ENCODE measurements around the gene UMODL1. TPM values are rescaled to one million over a fixed set of nuclear protein-coding genes. Genes with fewer than 3 reads are reported as not detected.
A peak's percentile ranks its signal among the peaks of the same experiment; 100 is the strongest.

UMODL1 gene
- total RNA-seq, 6 donors from 2014 or later: 0.07 to 6.3 (median 0.59) TPM; not detected in 1

DNA sequence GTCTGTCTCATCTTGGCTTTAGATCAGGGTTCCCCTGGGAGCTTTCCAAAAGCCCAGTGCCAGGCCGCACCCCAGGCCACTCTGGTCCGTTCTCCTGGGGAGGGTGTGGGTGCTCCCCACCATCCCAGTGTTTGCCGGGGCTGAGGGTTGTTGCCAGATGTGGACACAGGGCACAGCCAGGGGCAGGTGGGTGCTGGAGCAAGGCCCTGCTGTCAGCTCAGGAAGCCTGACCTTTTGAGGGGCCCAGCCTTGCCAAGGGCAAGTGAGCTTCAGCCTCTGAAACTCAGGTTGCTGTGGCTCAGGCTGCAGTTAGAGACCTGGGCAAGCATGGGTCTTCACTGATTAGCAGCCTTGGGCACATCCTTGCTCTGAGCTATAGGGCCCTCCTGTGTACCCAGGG lies 38.1 kb upstream of the UMODL1 start:
- no peak for ATAC-seq (ENCODE audit: low FRiP score in 2 of 2)
- no peaks in the 10 kb centered on the region for H3K27me3 ChIP-seq
- H3K36me3 ChIP-seq: no peaks in the 10 kb centered on the region
- H3K9me3 ChIP-seq: no peaks in the 10 kb centered on the region
- TF ChIP-seq POLR2AphosphoS5 (IDR thresholded peaks at IDR 0.05): no peak
- TF ChIP-seq POLR2A (IDR thresholded peaks at IDR 0.05): no peak
- no peak for TF ChIP-seq EP300 (IDR thresholded peaks at IDR 0.05)
- TF ChIP-seq, protein P1, sequence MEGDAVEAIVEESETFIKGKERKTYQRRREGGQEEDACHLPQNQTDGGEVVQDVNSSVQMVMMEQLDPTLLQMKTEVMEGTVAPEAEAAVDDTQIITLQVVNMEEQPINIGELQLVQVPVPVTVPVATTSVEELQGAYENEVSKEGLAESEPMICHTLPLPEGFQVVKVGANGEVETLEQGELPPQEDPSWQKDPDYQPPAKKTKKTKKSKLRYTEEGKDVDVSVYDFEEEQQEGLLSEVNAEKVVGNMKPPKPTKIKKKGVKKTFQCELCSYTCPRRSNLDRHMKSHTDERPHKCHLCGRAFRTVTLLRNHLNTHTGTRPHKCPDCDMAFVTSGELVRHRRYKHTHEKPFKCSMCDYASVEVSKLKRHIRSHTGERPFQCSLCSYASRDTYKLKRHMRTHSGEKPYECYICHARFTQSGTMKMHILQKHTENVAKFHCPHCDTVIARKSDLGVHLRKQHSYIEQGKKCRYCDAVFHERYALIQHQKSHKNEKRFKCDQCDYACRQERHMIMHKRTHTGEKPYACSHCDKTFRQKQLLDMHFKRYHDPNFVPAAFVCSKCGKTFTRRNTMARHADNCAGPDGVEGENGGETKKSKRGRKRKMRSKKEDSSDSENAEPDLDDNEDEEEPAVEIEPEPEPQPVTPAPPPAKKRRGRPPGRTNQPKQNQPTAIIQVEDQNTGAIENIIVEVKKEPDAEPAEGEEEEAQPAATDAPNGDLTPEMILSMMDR (IDR thresholded peaks at IDR 0.05): no peak
- no peak overlapping the region for H3K4me3 ChIP-seq
- no peak for DNase-seq
- H3K4me1 ChIP-seq: no peaks in the 10 kb centered on the region
- H3K27ac ChIP-seq: no peak overlapping the region
- WGBS, 2 donors: 90% methylated on average over 3 of the region's 3 CpGs; no CpG with 5 or more reads in 1 of the 2 donors

DNA sequence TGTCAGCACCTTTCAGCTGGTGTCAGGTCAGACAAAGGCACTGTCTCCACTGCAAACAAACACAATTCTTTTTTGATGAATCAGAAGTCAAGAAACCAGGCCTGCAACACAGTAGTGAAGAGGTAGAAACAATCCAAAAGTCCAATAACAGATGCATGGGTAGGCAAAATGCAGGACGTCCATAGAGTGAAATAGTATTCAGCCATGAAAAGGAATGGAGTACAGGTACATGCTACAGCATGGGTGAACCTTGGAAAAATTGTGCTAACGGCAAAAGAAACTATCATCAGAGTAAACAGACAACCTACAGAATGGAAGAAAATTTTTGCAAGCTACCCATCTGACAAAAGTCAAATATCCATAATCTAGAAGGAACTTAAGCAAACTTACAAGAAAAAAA lies 34.8 kb upstream of the UMODL1 start:
- no peak for ATAC-seq (ENCODE audit: low FRiP score in 2 of 2)
- TF ChIP-seq POLR2AphosphoS5 (IDR thresholded peaks at IDR 0.05) (no peak), POLR2A (IDR thresholded peaks at IDR 0.05) (no peak), EP300 (IDR thresholded peaks at IDR 0.05) (no peak)
- TF ChIP-seq, protein P1 (IDR thresholded peaks at IDR 0.05): no peak
- 89 to 94% methylated on average over 2 of the region's 2 CpGs for WGBS, 2 donors

DNA sequence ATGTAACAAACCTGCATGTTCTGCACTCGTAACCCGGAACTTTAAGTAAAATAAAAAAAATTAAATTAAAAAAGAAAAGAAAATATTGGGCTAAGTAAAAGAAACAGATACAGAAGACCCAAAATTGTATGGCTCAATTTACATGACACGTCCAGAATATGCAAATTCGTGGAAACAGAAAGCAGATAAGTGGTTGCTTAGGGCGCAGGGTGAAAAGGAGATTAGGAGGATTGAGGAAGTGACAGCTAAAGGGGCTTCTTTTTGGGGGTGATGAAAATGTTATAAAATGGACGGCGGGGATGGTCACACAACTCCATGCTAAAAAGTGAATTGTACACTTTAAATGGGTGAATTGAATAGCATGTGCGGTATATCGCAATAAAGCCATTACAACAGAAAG lies 33.6 kb upstream of the UMODL1 start:
- H3K27ac ChIP-seq: no peak overlapping the region
- WGBS, 2 donors: 85 to 93% methylated on average over 9 of the region's 9 CpGs
- H3K4me1 ChIP-seq: peaks cover 0 to 16% (median 12%) of the 10 kb centered on the region in 4 donors
- no peaks in the 10 kb centered on the region for H3K27me3 ChIP-seq
- no peak for ATAC-seq (ENCODE audit: low FRiP score in 2 of 2)
- H3K36me3 ChIP-seq: no peaks in the 10 kb centered on the region
- DNase-seq: no peak
- no peak overlapping the region for H3K4me3 ChIP-seq
- H3K9me3 ChIP-seq: no peaks in the 10 kb centered on the region
- TF ChIP-seq POLR2AphosphoS5 (IDR thresholded peaks at IDR 0.05) (no peak), EP300 (IDR thresholded peaks at IDR 0.05) (no peak), POLR2A (IDR thresholded peaks at IDR 0.05) (no peak)
- TF ChIP-seq, protein P1 (IDR thresholded peaks at IDR 0.05): no peak

More for the DNA sequence above, 34.8 kb upstream of the UMODL1 start:
- H3K27ac ChIP-seq: no peak overlapping the region
- peaks cover 0 to 16% (median 12%) of the 10 kb centered on the region in 4 donors for H3K4me1 ChIP-seq
- no peak overlapping the region for H3K4me3 ChIP-seq
- H3K27me3 ChIP-seq: no peaks in the 10 kb centered on the region
- DNase-seq: no peak
- H3K36me3 ChIP-seq: no peaks in the 10 kb centered on the region
- no peaks in the 10 kb centered on the region for H3K9me3 ChIP-seq

DNA sequence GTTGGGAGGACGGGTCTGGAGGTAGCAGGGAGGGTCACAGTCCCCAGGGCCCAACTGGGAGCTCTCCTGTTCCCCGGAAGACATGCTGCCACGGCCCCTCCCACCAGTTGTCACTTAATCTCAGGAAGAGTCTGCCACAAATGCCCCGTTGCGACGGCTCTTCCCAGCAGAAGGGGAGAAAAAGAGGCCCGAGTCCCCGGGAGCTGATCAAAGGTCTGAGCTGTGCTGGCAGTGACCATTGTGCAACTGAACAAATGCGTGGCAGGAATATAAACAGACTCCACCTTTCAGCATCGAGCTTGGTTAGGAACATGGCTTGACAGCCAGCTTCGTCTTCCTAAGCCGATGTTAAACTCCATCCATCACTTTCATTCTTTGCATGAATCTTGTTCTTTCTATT lies 33.2 kb upstream of the UMODL1 start:
- Histone ChIP-seq H3K27me3 (no peaks in the 10 kb centered on the region), H3K27ac (no peak overlapping the region), H3K36me3 (no peaks in the 10 kb centered on the region), H3K4me1 (peaks cover 0 to 16% (median 12%) of the 10 kb centered on the region in 4 donors), H3K9me3 (no peaks in the 10 kb centered on the region), H3K4me3 (no peak overlapping the region)
- DNase-seq (no peak), ATAC-seq (ENCODE audit: low FRiP score in 2 of 2) (no peak)
- 49 to 58% methylated on average over 12 of the region's 12 CpGs for WGBS, 2 donors
- no peak for TF ChIP-seq EP300 (IDR thresholded peaks at IDR 0.05)
- no peak for TF ChIP-seq POLR2A (IDR thresholded peaks at IDR 0.05)
- TF ChIP-seq POLR2AphosphoS5 (IDR thresholded peaks at IDR 0.05): no peak
- TF ChIP-seq, protein P1 (IDR thresholded peaks at IDR 0.05): no peak

DNA sequence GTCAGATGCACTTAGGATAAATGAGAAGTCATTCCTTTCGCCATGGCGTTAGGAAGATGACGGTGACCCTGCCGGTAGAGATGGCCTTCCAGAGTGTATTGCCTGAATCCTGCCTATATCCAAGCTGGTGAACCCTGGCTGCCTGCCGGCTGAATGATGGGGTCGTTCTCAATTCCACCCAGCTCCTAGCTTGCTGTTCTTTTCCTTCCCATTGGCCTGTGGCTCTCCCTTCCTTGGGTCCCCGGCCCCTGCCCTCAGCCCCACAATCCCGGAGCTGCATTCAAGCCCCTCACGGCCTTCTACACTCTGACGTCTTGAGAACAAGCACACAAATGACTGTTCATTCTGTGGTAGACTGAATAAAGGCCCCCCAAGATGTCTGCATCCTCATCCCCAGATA lies 32.7 kb upstream of the UMODL1 start:
- H3K27ac ChIP-seq: peak overlapping the region in 1 of 4 donors; percentile 73
- H3K36me3 ChIP-seq: no peaks in the 10 kb centered on the region
- WGBS, 2 donors: 92 to 96% methylated on average over 10 of the region's 10 CpGs
- DNase-seq (no peak), ATAC-seq (ENCODE audit: low FRiP score in 2 of 2) (no peak)
- no peak overlapping the region for H3K4me3 ChIP-seq
- peaks cover 0 to 16% (median 12%) of the 10 kb centered on the region in 4 donors for H3K4me1 ChIP-seq
- H3K27me3 ChIP-seq: no peaks in the 10 kb centered on the region
- TF ChIP-seq, protein P1 (IDR thresholded peaks at IDR 0.05): no peak
- TF ChIP-seq EP300 (IDR thresholded peaks at IDR 0.05): no peak
- no peak for TF ChIP-seq POLR2AphosphoS5 (IDR thresholded peaks at IDR 0.05)
- no peak for TF ChIP-seq POLR2A (IDR thresholded peaks at IDR 0.05)
- H3K9me3 ChIP-seq: no peaks in the 10 kb centered on the region
